Testis (tissue), 3 donors: Measurements from ENCODE around the gene CSHL1. TPM values are rescaled to one million over a fixed set of nuclear protein-coding genes. Genes with fewer than 3 reads are reported as not detected.
"Not testable (repeated sequence)": the region's sequence is repeated elsewhere in the genome, so short reads cannot be mapped to it uniquely, and the experiment has no call there.

Source experiments
- DNase-seq: peaks from one replicate; pipeline ENCODE4 v3.0.0-alpha.2; 2019
- H3K27ac ChIP-seq, 2 donors: fragments of 200-600 bp; sonication (generic); one replicate each; pipeline ENCODE4 v1.5.1; 2019
- H3K27me3 ChIP-seq: fragments of 200-600 bp; sonication (generic); one replicate; pipeline ENCODE4 v1.5.1; 2019
- H3K36me3 ChIP-seq: fragments of 200-600 bp; sonication (generic); one replicate; pipeline ENCODE4 v1.5.1; 2017; ENCODE audit warnings: low read depth; ENCODE audit errors: missing control alignments
- H3K4me1 ChIP-seq: fragments of 200-600 bp; sonication (generic); one replicate; pipeline ENCODE4 v1.5.1; 2019
- H3K4me3 ChIP-seq, 2 donors: fragments of 200-600 bp; sonication (generic); one replicate each; pipeline ENCODE4 v1.5.1; 2017 to 2019
- H3K9me3 ChIP-seq: fragments of 200-600 bp; sonication (generic); one replicate; pipeline ENCODE4 v1.5.1; 2017
- WGBS, 2 donors: methylation state at CpG; one replicate each; pipeline ENCODE4 v1.1.5; 2018; 5-methylcytosine and 5-hydroxymethylcytosine counted together
- intact Hi-C: fragments of 100-400 bp; cut with DNase I; formaldehyde crosslinking; loops from one replicate; pipeline ENCODE4 v1.15.1; 2023; ENCODE audit warnings: low total_unique reads
- polyA plus RNA-seq: library from polyadenylated mRNA; stranded (reverse); fragments of 350-450 nt; fragmentation: Illumina TruSeq; extraction: RNeasy Lipid Tissue Mini Kit (QIAGEN cat#74804); gene quantifications from one replicate; pipeline ENCODE4 v1.2.3, GENCODE V29; 2014; ENCODE audit warnings: low read depth, low replicate concordance; ENCODE audit not compliant: insufficient read depth
- small RNA-seq, 2 donors: library from RNA; depleted of rRNA; stranded (forward); fragments of <200 nt; gene quantifications; one replicate each; pipeline ENCODE3, GENCODE V24; 2016
- total RNA-seq, 2 donors: library from RNA; depleted of rRNA; stranded (reverse); fragments of >200 nt; gene quantifications; one replicate each; pipeline ENCODE4 v1.2.3, GENCODE V29; 2016
- TF ChIP-seq, protein P1 (sequence below), 3 experiments: fragments of 450-650 bp in 2 of 3; fragments of 200-600 bp in 1 of 3; sonication (generic) in 1 of 3; IDR thresholded peaks; one replicate each; pipeline ENCODE4 v1.5.1; 2016 to 2019; ENCODE audit warnings: antibody characterized with exemption in 3 of 3, mild to moderate bottlenecking in 2 of 3, moderate library complexity in 1 of 3

Gene CSHL1
- total and polyA plus RNA-seq, 3 donors from 2014 or later: not detected

GRCh38 chr17:63869491-63870291, 41.4 kb downstream of the CSHL1 start:
- H3K36me3 ChIP-seq, H3K4me1 ChIP-seq, intact Hi-C loops, DNase-seq, H3K27me3 ChIP-seq, H3K27ac ChIP-seq, H3K9me3 ChIP-seq, H3K4me3 ChIP-seq: not testable (repeated sequence)
- TF ChIP-seq, protein P1, sequence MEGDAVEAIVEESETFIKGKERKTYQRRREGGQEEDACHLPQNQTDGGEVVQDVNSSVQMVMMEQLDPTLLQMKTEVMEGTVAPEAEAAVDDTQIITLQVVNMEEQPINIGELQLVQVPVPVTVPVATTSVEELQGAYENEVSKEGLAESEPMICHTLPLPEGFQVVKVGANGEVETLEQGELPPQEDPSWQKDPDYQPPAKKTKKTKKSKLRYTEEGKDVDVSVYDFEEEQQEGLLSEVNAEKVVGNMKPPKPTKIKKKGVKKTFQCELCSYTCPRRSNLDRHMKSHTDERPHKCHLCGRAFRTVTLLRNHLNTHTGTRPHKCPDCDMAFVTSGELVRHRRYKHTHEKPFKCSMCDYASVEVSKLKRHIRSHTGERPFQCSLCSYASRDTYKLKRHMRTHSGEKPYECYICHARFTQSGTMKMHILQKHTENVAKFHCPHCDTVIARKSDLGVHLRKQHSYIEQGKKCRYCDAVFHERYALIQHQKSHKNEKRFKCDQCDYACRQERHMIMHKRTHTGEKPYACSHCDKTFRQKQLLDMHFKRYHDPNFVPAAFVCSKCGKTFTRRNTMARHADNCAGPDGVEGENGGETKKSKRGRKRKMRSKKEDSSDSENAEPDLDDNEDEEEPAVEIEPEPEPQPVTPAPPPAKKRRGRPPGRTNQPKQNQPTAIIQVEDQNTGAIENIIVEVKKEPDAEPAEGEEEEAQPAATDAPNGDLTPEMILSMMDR (IDR thresholded peaks at IDR 0.05): peak in 1 of 3 experiments; percentile 12
- WGBS, 2 donors: 59 to 62% methylated on average over 9 of the region's 9 CpGs

DNA sequence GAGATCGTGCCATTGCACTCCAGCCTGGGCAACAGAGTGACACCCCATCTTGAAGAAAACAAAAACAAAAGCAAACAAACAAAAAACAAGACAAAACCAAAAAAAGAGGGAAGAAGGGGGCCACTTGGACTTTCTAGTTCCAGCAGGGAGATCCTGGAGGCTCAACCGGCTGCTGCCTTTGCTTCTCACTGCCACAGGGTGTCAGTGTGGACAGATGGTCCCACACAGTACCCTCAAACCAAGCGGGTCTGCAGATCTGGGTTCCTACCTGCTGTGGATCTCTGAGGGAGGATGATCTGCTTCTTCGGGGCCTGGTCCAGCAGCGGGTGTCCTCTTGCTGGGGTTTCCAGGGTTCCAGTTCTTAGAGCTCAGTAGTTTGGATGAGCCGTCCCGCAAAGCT, 44.4 kb downstream of the CSHL1 start:
- H3K27me3 ChIP-seq, H3K4me3 ChIP-seq, H3K27ac ChIP-seq, H3K4me1 ChIP-seq, DNase-seq, H3K9me3 ChIP-seq, intact Hi-C loops, H3K36me3 ChIP-seq: not testable (repeated sequence)
- 73 to 78% methylated on average over 6 to 7 of the region's 7 CpGs for WGBS, 2 donors

Small RNA genes within 50 kb of the gene (small RNA-seq; reads per million reads assigned to genes)
- 0 reads per million in 2 donors for gene AC040958.1
- 0 reads per million in 2 donors for gene AC127029.1
- gene GH1: 0 reads per million in 2 donors

Other genes with a start within 250 kb of the CSHL1 start
- 10 to 100 TPM; 21.9 to 22.9 TPM for gene LIMD2, start 211.1 kb downstream of the CSHL1 start, total RNA-seq
- 22.8 TPM for gene LIMD2, start 211.1 kb downstream of the CSHL1 start, polyA plus RNA-seq
- gene STRADA, start 169.5 kb downstream of the CSHL1 start, total RNA-seq: 10 to 100 TPM; 55.3 to 78.7 TPM
- gene STRADA, start 169.5 kb downstream of the CSHL1 start, polyA plus RNA-seq: 142 TPM
- 10 to 100 TPM; 65.7 to 68.0 TPM for gene CCDC47, start 137.7 kb downstream of the CSHL1 start, total RNA-seq
- gene CCDC47, start 137.7 kb downstream of the CSHL1 start, polyA plus RNA-seq: 52.4 TPM
- 100 to 1,000 TPM; 173 to 203 TPM for gene DDX42, start 137.1 kb downstream of the CSHL1 start, total RNA-seq
- gene DDX42, start 137.1 kb downstream of the CSHL1 start, polyA plus RNA-seq: 124 TPM
- 100 to 1,000 TPM; 121 to 145 TPM for gene PSMC5, start 83.8 kb downstream of the CSHL1 start, total RNA-seq
- gene PSMC5, start 83.8 kb downstream of the CSHL1 start, polyA plus RNA-seq: 269 TPM
- 10 to 100 TPM; 47.2 to 59.7 TPM for gene FTSJ3, start 83.6 kb downstream of the CSHL1 start, total RNA-seq
- gene FTSJ3, start 83.6 kb downstream of the CSHL1 start, polyA plus RNA-seq: 39.9 TPM
- gene SMARCD2, start 68.6 kb downstream of the CSHL1 start, total RNA-seq: 100 to 1,000 TPM; 121 to 122 TPM
- gene SMARCD2, start 68.6 kb downstream of the CSHL1 start, polyA plus RNA-seq: 95.2 TPM
- under 1 TPM in 1 of 2 donors, not detected in 1; 0.47 TPM for gene CSH2, start 37.6 kb downstream of the CSHL1 start, total RNA-seq
- not detected for gene CSH2, start 37.6 kb downstream of the CSHL1 start, polyA plus RNA-seq
- gene GH2, start 29.3 kb downstream of the CSHL1 start, total RNA-seq: under 1 TPM in 1 of 2 donors, not detected in 1; 0.62 TPM
- not detected for gene GH2, start 29.3 kb downstream of the CSHL1 start, polyA plus RNA-seq
- 1 to 10 TPM in 1 of 2 donors, under 1 TPM in 1; 0.71 to 1.2 TPM for gene CSH1, start 14.7 kb downstream of the CSHL1 start, total RNA-seq
- not detected for gene CSH1, start 14.7 kb downstream of the CSHL1 start, polyA plus RNA-seq
- gene GH1, start 7.6 kb upstream of the CSHL1 start, total RNA-seq: under 1 TPM in 1 of 2 donors, not detected in 1; 0.43 TPM
- gene GH1, start 7.6 kb upstream of the CSHL1 start, polyA plus RNA-seq: not detected
- under 1 TPM; 0.62 to 0.87 TPM for gene CD79B, start 21.1 kb upstream of the CSHL1 start, total RNA-seq
- gene CD79B, start 21.1 kb upstream of the CSHL1 start, polyA plus RNA-seq: 4.3 TPM
- 1 to 10 TPM; 2.3 to 2.8 TPM for gene SCN4A, start 61.7 kb upstream of the CSHL1 start, total RNA-seq
- gene SCN4A, start 61.7 kb upstream of the CSHL1 start, polyA plus RNA-seq: 2.0 TPM
- 10 to 100 TPM in 1 of 2 donors, 1 to 10 TPM in 1; 8.6 to 12.2 TPM for gene PRR29, start 87.1 kb upstream of the CSHL1 start, total RNA-seq
- 21.8 TPM for gene PRR29, start 87.1 kb upstream of the CSHL1 start, polyA plus RNA-seq
- 10 to 100 TPM in 1 of 2 donors, 1 to 10 TPM in 1; 5.2 to 11.3 TPM for gene ICAM2, start 109.4 kb upstream of the CSHL1 start, total RNA-seq
- gene ICAM2, start 109.4 kb upstream of the CSHL1 start, polyA plus RNA-seq: 12.1 TPM
- 10 to 100 TPM; 12.8 to 13.0 TPM for gene ERN1, start 218.9 kb upstream of the CSHL1 start, total RNA-seq
- gene ERN1, start 218.9 kb upstream of the CSHL1 start, polyA plus RNA-seq: 7.0 TPM